GM12874 (cell line): ENCODE data around the gene TNNI2.

Source experiments
- CTCF ChIP-seq: IDR thresholded peaks from 2 replicates; pipeline ENCODE4 v1.5.1; 2011; ENCODE audit warnings: low read depth, mild to moderate bottlenecking, control low read depth, low read length, moderate library complexity; ENCODE audit not compliant: insufficient read depth

Gene TNNI2

GRCh38 chr11:1846453-1846932, 7.7 kb downstream of the TNNI2 start:
- no peak for TF ChIP-seq CTCF

GRCh38 chr11:1847006-1847735, 8.4 kb downstream of the TNNI2 start:
- TF ChIP-seq CTCF = no peak

GRCh38 chr11:1847926-1848639, 9.3 kb downstream of the TNNI2 start:
- no peak for TF ChIP-seq CTCF

GRCh38 chr11:1848640-1849430, 10.1 kb downstream of the TNNI2 start:
- no peak for TF ChIP-seq CTCF

- TF ChIP-seq CTCF = no peak
Observed at GRCh38 chr11:1851468-1852180, 12.8 kb downstream of the TNNI2 start.

- TF ChIP-seq CTCF = no peak
Observed at GRCh38 chr11:1852271-1852876, 13.6 kb downstream of the TNNI2 start.

GRCh38 chr11:1852877-1853276, 14.1 kb downstream of the TNNI2 start, which contains the start of gene LSP1:
TSS of gene LSP1 (plus strand) at chr11:1853084. CDS start at chr11:1853145, 61 bp downstream.
- TF ChIP-seq CTCF = no peak
